ENCODE results near the gene CABLES1. TPM values are rescaled to one million over a fixed set of nuclear protein-coding genes. Genes with fewer than 3 reads are reported as not detected.

Gene CABLES1
- polyA plus RNA-seq, 2 of the 4 experiments (the other 2 are of a cell fraction): 4.5 to 8.6 TPM

- no peak for DNase-seq (ENCODE audit: low read depth in 1 of 2, low spot score in 1 of 2)
- ATAC-seq: no peak
- WGBS (ENCODE audit: missing lambda C conversion rate): 87% methylated on average over 3 of the region's 3 CpGs
- CTCF ChIA-PET: interaction anchor here (1.4 kb wide), 1 partner anchor 109 kb away, joined by 3 read pairs; no protein-coding TSS in a partner anchor
- POLR2A ChIA-PET: no interaction called here
- H3K4me1 ChIP-seq: no peaks in the 10 kb centered on the region
- no peaks in the 10 kb centered on the region for H3K9me3 ChIP-seq
- H3K4me2 ChIP-seq: no peak overlapping the region
- no peak overlapping the region for H3K27ac ChIP-seq
- no peak for FAIRE-seq
- TF ChIP-seq E2F6 (IDR thresholded peaks at IDR 0.05; ENCODE audit: borderline replicate concordance, low read depth): no peak
- no peak for TF ChIP-seq RNF2 (IDR thresholded peaks at IDR 0.05; ENCODE audit: borderline replicate concordance, low read depth)
- TF ChIP-seq USF2 (IDR thresholded peaks at IDR 0.05): no peak
- TF ChIP-seq GATA3 (IDR thresholded peaks at IDR 0.05; ENCODE audit: borderline replicate concordance): no peak
- no peak for TF ChIP-seq ZC3H11A (IDR thresholded peaks at IDR 0.05)
- no peak for TF ChIP-seq REST (IDR thresholded peaks at IDR 0.05)
- TF ChIP-seq KDM5A (IDR thresholded peaks at IDR 0.05): no peak
- no peak for TF ChIP-seq EP300 (IDR thresholded peaks at IDR 0.05)
- TF ChIP-seq RAD21 (conservative IDR thresholded peaks at IDR 0.05 in 1 of 2, IDR thresholded peaks at IDR 0.05 in 1 of 2): no peak
- TF ChIP-seq NPAS2 (CRISPR knock-in tag; IDR thresholded peaks at IDR 0.05; ENCODE audit: borderline replicate concordance): no peak
- no peak for TF ChIP-seq CTCF (IDR thresholded peaks at IDR 0.05)
- TF ChIP-seq RCOR1 (IDR thresholded peaks at IDR 0.05; ENCODE audit: low read depth, low read length): no peak
- no peak for TF ChIP-seq RFX5 (IDR thresholded peaks at IDR 0.05)
- no peak for TF ChIP-seq NR3C1 (IDR thresholded peaks at IDR 0.05)
- no peak for TF ChIP-seq POLR2A (IDR thresholded peaks at IDR 0.05; ENCODE audit: low read length)
- no peak for TF ChIP-seq ELK1 (IDR thresholded peaks at IDR 0.05; ENCODE audit: low read depth, low read length)
- TF ChIP-seq CEBPB (IDR thresholded peaks at IDR 0.05): no peak
- TF ChIP-seq JUNB (IDR thresholded peaks at IDR 0.05): no peak
- TF ChIP-seq MAFK (IDR thresholded peaks at IDR 0.05; ENCODE audit: partially characterized antibody): no peak
- no peak for TF ChIP-seq ATOH8 (CRISPR knock-in tag; IDR thresholded peaks at IDR 0.05; ENCODE audit: low read depth)
- no peak overlapping the region for H3K4me3 ChIP-seq
These were observed 76.9 kb downstream of the CABLES1 start for GRCh38 chr18:23212161-23212560.
